KOPT-K1 (cell line): ENCODE data around the gene LGI2.
"Not testable (repeated sequence)": the region's sequence is repeated elsewhere in the genome, so short reads cannot be mapped to it uniquely, and the experiment has no call there.

ENCODE experiments used
- H3K27ac ChIP-seq: fragments of 200-600 bp; sonication (generic); 2 replicates; pipeline ENCODE4 v1.5.1; 2016; ENCODE audit warnings: antibody characterized with exemption, mild to moderate bottlenecking, low read depth, low read length; ENCODE audit not compliant: poor library complexity, severe bottlenecking
- H3K36me3 ChIP-seq: fragments of 200-600 bp; sonication (generic); 2 replicates; pipeline ENCODE4 v1.5.1; 2017; ENCODE audit warnings: antibody characterized with exemption, mild to moderate bottlenecking, low read length, moderate library complexity; ENCODE audit not compliant: insufficient read depth
- H3K9me3 ChIP-seq: fragments of 200-600 bp; sonication (generic); 2 replicates; pipeline ENCODE4 v1.5.1; 2017; ENCODE audit warnings: antibody characterized with exemption, low read length, mild to moderate bottlenecking; ENCODE audit not compliant: insufficient read depth, poor library complexity, severe bottlenecking

Gene LGI2

DNA sequence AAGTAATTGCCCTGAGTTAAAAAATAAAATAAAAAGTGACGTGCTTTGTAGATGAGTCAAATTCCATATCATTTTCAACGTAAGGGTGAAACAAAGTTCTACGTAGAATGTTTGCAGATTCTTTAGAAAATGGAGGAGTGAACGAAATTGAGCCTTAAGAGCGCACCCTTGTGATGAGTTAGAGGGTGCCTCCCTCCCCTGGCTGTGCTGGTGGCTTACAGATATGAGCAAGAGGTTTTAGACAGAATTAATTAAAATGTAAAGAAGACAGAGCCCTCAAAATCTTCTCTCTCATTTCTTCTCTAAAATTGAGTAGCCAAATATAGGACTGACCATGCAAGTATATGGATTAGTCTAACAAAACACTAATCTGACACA lies 30.2 kb upstream of the LGI2 start:
- no peaks in the 10 kb centered on the region for H3K36me3 ChIP-seq
- no peak overlapping the region for H3K27ac ChIP-seq
- H3K9me3 ChIP-seq = no peaks in the 10 kb centered on the region

DNA sequence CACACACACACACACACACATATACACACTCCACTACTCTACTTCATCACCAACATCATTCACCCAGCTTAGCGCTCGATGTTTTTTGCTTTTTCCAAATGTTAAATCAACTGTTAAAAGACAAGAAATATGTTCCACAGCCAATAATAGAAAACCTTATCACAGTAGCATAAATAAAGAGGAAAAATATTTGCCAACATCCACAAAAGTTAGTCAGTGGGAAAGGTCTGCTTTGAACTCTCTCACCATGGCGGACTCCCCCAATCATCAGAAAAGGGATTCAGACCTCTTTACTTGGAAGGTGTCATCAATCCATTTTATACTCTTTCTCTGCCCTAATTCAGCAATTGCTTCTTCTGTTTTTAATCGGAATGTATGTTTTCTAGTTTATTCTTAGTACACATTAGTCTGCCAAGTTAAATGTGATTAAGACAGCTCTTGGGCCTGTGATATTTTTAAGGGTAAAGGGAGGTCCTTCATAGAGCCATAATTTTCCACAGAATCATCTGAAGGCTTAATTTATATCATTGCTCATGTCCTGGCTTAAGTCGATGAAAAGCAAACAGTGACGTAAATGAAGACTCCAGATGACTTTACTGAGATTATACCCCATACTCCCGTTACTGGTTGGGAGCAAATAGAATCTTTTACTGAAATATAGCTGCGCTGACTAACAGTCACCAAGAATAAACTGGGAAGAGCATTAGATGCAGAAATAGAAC lies 29.7 kb upstream of the LGI2 start:
- Histone ChIP-seq H3K36me3 (no peaks in the 10 kb centered on the region), H3K27ac (no peak overlapping the region), H3K9me3 (no peaks in the 10 kb centered on the region)

DNA sequence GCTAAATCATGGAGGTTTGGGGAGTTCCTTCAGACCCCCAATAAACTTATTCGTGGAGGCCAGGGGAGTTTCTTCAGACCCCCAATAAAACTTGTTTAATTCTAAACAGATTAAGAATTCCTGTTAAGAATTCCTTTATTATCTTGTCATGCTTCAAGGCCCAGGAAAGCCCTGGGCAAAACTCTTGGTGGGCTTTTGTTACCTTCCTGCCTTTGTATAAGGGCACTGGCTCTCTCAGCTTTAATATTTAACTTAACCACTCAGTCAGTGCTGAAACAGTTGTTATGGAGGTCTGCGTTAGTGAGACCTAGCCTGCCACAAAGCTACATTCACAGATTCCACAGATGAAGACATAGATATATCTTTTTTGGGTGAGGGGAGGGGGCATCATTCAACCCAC lies 29.0 kb upstream of the LGI2 start:
- Histone ChIP-seq H3K36me3 (no peaks in the 10 kb centered on the region), H3K27ac (no peak overlapping the region), H3K9me3 (no peaks in the 10 kb centered on the region)

DNA sequence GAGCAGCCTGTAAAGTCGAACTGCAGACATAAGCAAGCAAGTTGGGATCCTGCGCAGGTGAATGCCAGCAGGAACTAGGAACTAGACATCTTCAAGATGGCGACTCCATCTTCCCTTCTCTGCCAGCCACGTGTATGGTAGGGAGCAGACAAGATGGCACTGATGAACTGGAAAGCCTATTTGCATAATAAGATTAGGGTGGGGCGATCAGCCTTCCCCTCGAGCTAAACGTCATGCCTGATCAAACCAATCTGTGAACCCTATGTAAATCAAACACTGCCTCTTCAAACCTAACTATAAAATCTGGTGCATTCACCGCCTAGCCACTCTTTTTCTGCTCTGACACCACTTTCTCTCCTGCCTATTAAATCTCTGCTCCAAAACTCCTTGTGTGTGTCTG lies 28.1 kb upstream of the LGI2 start:
- no peaks in the 10 kb centered on the region for H3K36me3 ChIP-seq
- no peaks in the 10 kb centered on the region for H3K9me3 ChIP-seq
- H3K27ac ChIP-seq = no peak overlapping the region

DNA sequence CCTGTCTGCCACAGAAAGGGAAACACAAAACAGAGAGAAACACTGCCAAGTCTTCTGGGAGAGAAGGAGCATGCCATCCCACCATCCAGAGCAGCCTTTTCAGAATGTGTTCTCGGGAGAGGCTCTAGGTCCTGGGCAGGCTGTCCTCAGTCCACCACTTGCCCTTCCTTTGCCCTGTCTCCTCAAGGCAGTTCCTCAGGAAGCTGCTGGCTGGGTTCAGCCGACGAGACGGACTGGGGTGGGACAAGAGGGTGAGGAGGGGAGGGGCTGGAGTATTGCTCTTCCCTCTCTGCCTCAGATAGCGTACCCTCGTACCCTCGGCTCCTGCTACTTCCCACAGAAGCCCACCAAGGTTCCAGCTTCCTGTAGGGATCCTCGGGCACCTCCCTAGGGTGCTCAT lies 26.6 kb upstream of the LGI2 start:
- Histone ChIP-seq H3K27ac (no peak overlapping the region), H3K36me3 (no peaks in the 10 kb centered on the region), H3K9me3 (no peaks in the 10 kb centered on the region)

DNA sequence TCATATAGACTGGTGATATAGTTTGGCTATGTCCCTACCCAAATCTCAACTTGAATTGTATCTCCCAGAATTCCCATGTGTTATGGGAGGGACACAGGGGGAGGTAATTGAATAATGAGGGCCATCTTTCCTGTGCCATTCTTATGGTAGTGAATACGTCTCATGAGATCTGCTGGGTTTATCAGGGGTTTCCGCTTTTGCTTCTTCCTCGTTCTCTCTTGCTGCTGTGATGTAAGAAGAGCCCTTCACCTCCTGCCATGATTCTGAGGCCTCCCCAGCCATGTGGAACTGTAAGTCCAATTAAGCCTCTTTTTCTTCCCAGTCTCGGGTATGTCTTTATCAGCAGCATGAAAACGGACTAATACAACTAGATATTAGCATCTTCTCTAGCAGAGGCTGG lies 21.3 kb upstream of the LGI2 start:
- not testable (repeated sequence) for H3K27ac ChIP-seq, H3K9me3 ChIP-seq, H3K36me3 ChIP-seq

DNA sequence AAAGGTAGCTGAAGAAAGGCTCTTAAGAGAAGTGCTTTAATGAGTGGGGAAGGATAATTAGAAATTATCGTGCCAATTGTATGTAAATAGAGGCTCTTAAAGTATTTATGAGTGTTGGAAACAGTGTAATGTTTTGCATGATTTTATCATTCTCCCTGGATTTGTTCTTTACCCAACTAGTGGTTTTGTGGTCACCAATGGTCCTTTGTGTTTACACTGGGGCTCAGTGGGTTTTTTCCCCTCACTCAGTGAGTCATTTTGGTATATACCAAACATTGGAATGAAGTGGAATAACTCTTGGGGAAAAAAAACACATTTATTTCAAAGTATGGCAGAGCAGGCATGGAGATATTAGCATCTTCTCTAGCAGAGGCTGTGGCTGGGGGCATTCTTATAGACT lies 20.8 kb upstream of the LGI2 start:
- no peak overlapping the region for H3K27ac ChIP-seq
- no peaks in the 10 kb centered on the region for H3K9me3 ChIP-seq
- no peaks in the 10 kb centered on the region for H3K36me3 ChIP-seq

DNA sequence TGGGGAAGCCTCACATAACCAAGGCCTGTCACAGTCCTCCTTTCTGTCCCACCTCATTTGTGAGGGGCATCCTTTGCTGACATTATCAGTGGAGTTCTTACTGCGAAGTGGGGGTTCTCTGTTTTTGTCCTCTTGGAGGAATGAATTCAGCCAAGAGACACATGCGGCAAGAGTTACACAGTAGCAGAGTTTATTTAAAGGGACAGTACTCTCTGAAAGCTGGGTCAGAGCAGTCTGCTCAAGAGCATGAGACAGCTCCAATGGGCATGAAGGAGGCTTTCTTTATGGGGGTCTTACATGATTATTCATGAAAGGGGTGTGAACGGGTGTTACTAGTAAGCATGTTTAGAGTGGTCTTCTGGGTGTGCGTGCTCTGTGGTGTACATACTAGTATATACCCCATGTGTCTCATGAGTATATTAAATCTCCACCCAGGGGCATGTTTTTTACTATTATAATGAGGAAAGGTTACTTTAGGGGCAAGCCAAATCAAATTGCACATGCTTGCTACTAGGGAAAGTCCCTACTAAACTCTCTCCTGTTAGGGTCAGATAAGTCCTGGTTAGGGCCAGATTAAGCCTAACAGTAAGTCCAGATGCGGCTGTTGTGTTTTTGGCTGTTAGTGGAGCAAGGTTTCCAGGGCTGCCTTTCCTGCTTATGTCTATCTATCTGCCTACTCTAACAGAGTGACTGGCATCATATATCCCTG lies 19.8 kb upstream of the LGI2 start:
- Histone ChIP-seq H3K27ac (no peak overlapping the region), H3K36me3 (no peaks in the 10 kb centered on the region), H3K9me3 (no peaks in the 10 kb centered on the region)

DNA sequence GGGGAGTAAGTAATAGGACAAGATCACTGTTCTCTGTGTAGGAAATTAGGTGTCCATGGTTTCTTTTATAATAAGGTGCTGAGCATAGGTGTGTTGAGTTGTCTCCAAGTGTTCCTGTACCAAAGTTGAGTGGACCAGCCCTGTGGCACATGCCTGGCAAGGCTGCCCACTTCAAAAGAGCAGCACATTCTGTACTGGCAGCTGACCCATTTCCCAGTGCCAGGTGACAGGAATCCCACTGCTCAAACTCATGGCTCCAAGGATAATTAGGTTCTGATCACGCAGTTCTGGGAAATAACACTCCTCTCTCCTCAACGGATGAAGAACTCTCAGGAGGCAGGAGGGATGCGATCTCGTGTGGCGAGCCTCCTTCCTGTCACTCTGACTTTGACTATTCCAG lies 12.8 kb upstream of the LGI2 start:
- Histone ChIP-seq H3K9me3 (no peaks in the 10 kb centered on the region), H3K36me3 (no peaks in the 10 kb centered on the region), H3K27ac (no peak overlapping the region)

DNA sequence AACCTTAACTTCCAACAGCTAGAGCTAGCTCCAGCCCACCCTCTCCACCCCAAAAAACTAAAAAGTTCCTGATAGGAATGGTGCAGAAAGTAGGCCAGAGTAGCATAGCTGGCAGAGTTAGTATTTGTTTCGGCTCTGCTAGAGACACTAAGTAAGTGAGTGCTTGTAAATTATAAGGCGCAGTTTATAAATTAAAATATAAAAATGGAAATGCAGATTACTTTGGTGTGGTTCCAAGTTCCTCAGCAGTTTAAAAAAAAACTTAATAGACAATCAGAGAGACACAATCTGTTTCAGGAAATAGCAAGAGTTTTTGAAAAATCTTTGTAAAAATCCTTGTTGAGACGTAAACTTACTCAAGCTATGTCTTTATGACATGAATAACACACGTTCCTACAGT lies 2.8 kb upstream of the LGI2 start:
- Histone ChIP-seq H3K36me3 (no peaks in the 10 kb centered on the region), H3K27ac (no peak overlapping the region), H3K9me3 (no peaks in the 10 kb centered on the region)

DNA sequence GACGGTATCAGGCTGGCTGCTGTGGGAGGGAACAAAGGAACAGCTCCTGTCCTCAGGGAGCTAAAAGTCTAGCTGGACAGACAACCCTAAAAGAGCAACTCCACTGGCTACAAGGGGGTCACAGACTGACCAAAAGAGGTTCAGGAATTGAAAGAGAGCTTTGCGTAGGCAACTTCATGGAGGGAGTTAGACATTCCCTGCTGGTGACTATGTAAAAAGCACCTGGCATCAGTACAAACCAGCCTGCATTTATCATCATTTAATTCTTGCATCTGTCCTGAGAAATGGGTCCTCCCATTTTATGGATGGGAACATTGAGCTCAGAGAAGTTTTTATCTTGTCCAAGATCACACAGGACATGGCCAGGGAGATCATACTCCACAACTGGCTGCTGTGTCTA lies 1.4 kb upstream of the LGI2 start:
- Histone ChIP-seq H3K36me3 (no peaks in the 10 kb centered on the region), H3K27ac (no peak overlapping the region)

DNA sequence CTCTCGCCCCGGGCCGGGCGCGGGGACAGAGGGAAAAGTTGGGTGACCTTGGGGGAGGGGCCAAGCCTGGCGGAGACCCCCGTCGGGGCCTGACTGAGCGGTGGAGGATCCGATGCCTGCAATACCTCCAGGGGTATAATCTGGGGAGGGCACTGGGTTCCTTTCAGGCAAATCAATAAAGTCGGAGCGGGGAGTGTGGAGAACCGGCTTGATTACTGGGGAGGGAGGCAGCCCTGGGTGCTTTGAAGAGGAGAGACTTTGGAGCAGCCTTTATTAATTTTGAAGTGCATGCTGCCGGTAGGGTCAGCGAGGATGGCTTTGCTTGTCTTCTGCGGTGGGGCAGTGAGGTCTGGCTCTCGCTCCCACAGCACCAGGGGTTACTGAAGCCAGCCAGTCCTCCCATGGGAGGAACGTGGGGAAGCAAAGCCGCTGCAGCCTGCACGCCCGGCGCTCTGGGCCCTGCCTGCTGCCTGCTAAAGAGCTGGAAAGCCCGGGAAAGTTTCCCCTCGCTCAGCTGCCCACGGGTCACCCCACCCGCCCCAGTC lies 403 bp upstream of the LGI2 start:
- Histone ChIP-seq H3K27ac (no peak overlapping the region), H3K36me3 (no peaks in the 10 kb centered on the region)

More for the DNA sequence above, 1.4 kb upstream of the LGI2 start:
- H3K9me3 ChIP-seq = no peaks in the 10 kb centered on the region

DNA sequence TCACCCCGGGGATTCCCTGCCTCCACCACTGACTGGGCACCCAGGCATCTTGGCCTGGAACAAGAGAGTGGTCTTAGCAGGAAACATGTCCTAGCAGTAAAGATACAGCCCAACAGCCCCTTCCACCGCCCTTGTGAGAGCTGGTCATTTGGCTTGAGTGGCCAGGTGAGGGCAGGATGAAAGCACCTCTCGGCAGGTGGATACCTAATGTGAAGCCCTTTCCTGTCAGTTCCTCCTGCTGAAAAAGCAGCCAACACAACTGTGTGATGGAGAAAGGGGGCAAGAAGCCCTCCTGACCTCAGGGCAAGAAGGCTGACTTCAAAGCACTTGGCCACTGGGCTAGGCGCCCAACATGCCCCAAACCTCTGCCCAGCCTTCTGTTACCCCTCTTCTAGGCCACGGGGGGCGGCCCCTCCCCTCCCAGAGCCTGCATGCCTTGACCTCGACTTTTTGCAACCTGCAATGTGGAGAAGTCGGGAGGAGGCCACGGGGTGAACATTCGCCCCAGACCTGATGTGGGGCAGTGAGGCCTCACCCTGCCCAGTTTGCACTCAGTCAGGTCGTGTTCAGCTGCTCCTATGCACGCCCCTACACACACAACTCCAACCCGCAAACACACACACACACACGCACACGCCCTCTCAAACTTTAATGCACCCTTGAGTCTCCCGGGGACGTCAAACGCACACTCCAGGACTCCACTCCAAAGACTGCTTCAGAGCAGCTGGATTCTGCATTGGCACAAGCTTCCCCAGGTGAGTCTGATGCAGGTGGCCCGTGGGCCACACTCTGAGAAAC lies 1.1 kb downstream of the LGI2 start:
- H3K36me3 ChIP-seq = no peaks in the 10 kb centered on the region
- H3K27ac ChIP-seq = no peak overlapping the region
- no peaks in the 10 kb centered on the region for H3K9me3 ChIP-seq

More for the DNA sequence above, 403 bp upstream of the LGI2 start:
- no peaks in the 10 kb centered on the region for H3K9me3 ChIP-seq

DNA sequence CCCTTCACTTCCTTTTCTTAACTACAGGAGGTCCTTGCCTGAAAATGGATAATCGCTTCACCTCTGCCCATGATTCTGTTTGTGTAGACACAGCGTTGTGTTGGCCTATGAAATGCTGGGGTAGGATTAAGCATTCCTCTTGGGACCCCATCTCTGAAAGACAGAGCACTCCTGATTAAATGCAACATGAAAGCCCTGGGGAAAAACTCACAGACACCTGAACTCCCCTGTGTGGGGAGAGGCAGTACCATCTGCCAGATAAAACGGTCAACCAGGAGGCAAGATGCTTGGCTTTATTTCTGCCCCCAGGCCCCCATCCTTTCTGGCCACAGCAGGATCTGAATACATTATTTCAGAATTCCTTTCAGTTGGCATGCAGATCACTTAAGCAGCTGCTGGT lies 1.9 kb downstream of the LGI2 start:
- H3K9me3 ChIP-seq = no peaks in the 10 kb centered on the region
- H3K36me3 ChIP-seq = no peaks in the 10 kb centered on the region
- H3K27ac ChIP-seq = no peak overlapping the region

DNA sequence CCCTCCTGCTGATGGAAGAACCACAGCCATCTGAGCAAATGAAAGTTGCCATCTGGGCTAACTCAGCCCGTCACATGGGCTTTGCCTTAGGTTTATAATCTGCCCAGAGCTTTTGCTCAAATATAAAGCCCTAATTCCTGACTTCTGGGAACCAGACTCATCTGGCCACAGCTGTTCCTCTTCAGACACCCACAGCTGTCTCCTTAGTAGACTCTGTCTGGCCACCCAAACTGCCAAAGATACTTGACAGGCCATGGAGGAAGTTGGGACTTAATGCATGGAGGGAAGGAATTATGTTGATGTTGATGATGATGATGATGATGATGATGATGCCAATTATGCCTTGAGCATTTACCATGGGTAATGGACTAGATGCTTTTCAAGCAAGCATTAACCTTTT lies 8.0 kb downstream of the LGI2 start:
- H3K36me3 ChIP-seq = no peaks in the 10 kb centered on the region
- no peaks in the 10 kb centered on the region for H3K9me3 ChIP-seq
- H3K27ac ChIP-seq = no peak overlapping the region
